ENCODE results near the gene TCN2.
A peak's percentile ranks its signal among the peaks of the same experiment; 100 is the strongest.

GRCh38 chr22:30605449-30606110, 1.4 kb upstream of the TCN2 start:
- TF ChIP-seq, protein P1, sequence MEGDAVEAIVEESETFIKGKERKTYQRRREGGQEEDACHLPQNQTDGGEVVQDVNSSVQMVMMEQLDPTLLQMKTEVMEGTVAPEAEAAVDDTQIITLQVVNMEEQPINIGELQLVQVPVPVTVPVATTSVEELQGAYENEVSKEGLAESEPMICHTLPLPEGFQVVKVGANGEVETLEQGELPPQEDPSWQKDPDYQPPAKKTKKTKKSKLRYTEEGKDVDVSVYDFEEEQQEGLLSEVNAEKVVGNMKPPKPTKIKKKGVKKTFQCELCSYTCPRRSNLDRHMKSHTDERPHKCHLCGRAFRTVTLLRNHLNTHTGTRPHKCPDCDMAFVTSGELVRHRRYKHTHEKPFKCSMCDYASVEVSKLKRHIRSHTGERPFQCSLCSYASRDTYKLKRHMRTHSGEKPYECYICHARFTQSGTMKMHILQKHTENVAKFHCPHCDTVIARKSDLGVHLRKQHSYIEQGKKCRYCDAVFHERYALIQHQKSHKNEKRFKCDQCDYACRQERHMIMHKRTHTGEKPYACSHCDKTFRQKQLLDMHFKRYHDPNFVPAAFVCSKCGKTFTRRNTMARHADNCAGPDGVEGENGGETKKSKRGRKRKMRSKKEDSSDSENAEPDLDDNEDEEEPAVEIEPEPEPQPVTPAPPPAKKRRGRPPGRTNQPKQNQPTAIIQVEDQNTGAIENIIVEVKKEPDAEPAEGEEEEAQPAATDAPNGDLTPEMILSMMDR (IDR thresholded peaks at IDR 0.05 in 2 of 3, conservative IDR thresholded peaks at IDR 0.05 in 1 of 3; ENCODE audit: insufficient read depth in 2 of 3, low read depth in 1 of 3, low read length in 3 of 3): peak; percentile 64 to 83 (median 77)
- TF ChIP-seq ZBED1 (IDR thresholded peaks at IDR 0.05) (no peak), MECOM (CRISPR knock-in tag; IDR thresholded peaks at IDR 0.05) (no peak), SETDB1 (IDR thresholded peaks at IDR 0.05; ENCODE audit: low read length) (no peak)

Data from K562 (cell line).